Esophagus (tissue), 2 donors: ENCODE data around the gene FXYD6. TPM values are rescaled to one million over a fixed set of nuclear protein-coding genes. Genes with fewer than 3 reads are reported as not detected.

ENCODE experiments used
- H3K27ac ChIP-seq, 2 donors: one replicate each; pipeline ENCODE4 v1.5.1; 2013; ENCODE audit warnings: low read depth in 2 of 2, mild to moderate bottlenecking in 2 of 2, inconsistent platforms in 1 of 2, low read length in 1 of 2, moderate library complexity in 1 of 2
- H3K27me3 ChIP-seq, 2 donors: one replicate each; pipeline ENCODE4 v1.6.1; 2013; ENCODE audit warnings: low read length in 2 of 2, control low read depth in 1 of 2, mild to moderate bottlenecking in 1 of 2; ENCODE audit not compliant: insufficient read depth in 2 of 2, control insufficient read depth in 1 of 2
- H3K36me3 ChIP-seq, 2 donors: one replicate each; pipeline ENCODE4 v1.6.1; 2013; ENCODE audit warnings: low read length in 1 of 2; ENCODE audit not compliant: control insufficient read depth in 2 of 2, insufficient read depth in 2 of 2
- H3K4me1 ChIP-seq, 2 donors: one replicate each; pipeline ENCODE4 v1.6.1; 2013; ENCODE audit warnings: low read length in 1 of 2; ENCODE audit not compliant: control insufficient read depth in 2 of 2, insufficient read depth in 2 of 2
- H3K4me3 ChIP-seq, 2 donors: one replicate each; pipeline ENCODE4 v1.5.1; 2013; ENCODE audit warnings: low read length in 2 of 2, mild to moderate bottlenecking in 2 of 2, low read depth in 1 of 2, moderate library complexity in 1 of 2
- H3K9me3 ChIP-seq, 2 donors: one replicate each; pipeline ENCODE4 v1.6.1; 2013; ENCODE audit warnings: mild to moderate bottlenecking in 2 of 2, low read depth in 1 of 2, low read length in 1 of 2, moderate library complexity in 1 of 2; ENCODE audit not compliant: control insufficient read depth in 2 of 2, insufficient read depth in 1 of 2
- WGBS, 2 donors: extraction: QIAGEN DNeasy Blood & Tissue Kit; methylation state at CpG; one replicate each; pipeline ENCODE4 v1.1.7; 2013; 5-methylcytosine and 5-hydroxymethylcytosine counted together
- polyA plus RNA-seq, 2 donors: library from polyadenylated mRNA; stranded (reverse); fragments of 200-250 nt; gene quantifications; one replicate each; pipeline ENCODE4 v1.2.3, GENCODE V29; 2013
- donor health status: healthy with polysubstance abuse.
- donor health status: Bipolar disorder and iron deficiency.

Gene FXYD6
- polyA plus RNA-seq, 2 donors: 3.4 to 7.0 TPM

DNA sequence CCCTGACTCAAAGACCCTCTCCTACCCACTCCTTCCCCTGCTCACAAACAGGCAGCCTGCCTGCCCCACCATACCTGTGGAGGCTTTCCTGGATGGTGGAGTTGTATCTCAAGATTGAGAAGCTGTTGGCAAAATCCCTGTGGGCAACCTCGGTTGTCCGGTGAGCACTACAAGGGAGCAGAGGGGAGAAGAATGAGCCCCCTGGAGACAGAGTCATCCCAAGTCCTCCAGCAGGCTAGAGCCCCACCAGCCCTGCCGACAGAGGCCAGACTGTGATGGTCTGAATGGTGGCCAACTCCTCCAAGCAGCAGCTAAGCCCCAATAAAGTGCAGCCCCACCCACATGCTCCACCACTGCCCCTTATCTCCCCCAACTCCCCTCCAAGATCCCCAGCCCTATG, 35.2 kb upstream of the FXYD6 start:
- Histone ChIP-seq H3K27ac (no peak overlapping the region), H3K4me3 (no peak overlapping the region), H3K27me3 (no peaks in the 10 kb centered on the region), H3K9me3 (no peaks in the 10 kb centered on the region), H3K36me3 (peaks cover 0 to 12% of the 10 kb centered on the region in 2 donors), H3K4me1 (peaks cover 0 to 2% of the 10 kb centered on the region in 2 donors)
- 88 to 89% methylated on average over 3 of the region's 3 CpGs for WGBS, 2 donors

DNA sequence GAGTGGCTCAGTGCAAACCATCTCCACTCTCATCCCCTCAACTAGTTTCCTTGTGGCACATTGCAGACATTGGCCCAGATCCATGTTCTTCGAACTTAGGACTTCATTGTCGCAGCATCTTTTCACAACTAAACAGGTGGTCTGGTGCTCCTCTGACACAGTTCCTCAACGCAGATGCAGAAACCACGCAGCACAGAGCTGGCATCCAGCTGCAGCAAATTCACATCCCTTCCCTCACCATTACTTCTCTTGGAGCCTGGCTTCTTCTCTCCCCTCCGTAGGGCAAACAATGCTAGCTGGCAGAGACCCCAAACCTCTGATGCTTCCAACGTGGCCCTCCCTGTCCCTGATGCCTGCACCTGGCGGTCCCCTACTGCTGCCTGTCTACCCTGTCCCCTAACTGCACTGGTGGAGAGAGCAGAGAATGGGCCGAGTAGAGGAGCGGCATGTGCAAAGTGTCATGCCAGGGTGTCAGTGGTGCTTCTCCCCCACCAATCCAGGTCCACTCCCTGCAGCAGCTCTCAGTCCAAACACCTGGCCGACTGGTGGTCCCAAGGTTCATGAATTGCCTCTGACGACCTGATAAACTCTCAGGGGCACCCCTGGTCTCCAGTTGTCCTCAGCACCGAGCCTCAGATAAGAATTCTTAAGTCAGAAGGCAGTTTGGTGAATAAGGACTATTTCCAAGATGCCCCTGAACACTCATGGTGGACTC, 34.6 kb upstream of the FXYD6 start:
- no peak overlapping the region for H3K27ac ChIP-seq
- no peaks in the 10 kb centered on the region for H3K9me3 ChIP-seq
- H3K36me3 ChIP-seq: peaks cover 0 to 10% of the 10 kb centered on the region in 2 donors
- no peak overlapping the region for H3K4me3 ChIP-seq
- no peaks in the 10 kb centered on the region for H3K27me3 ChIP-seq
- peaks cover 0 to 2% of the 10 kb centered on the region in 2 donors for H3K4me1 ChIP-seq
- WGBS, 2 donors: 78 to 81% methylated on average over 12 of the region's 12 CpGs

- Histone ChIP-seq H3K4me1 (peaks cover 0 to 2% of the 10 kb centered on the region in 2 donors), H3K27ac (no peak overlapping the region), H3K27me3 (no peaks in the 10 kb centered on the region), H3K36me3 (peaks cover 0 to 8% of the 10 kb centered on the region in 2 donors), H3K9me3 (no peaks in the 10 kb centered on the region), H3K4me3 (no peak overlapping the region)
- WGBS, 2 donors: 73 to 79% methylated on average over 4 of the region's 4 CpGs
These were observed 34.1 kb upstream of the FXYD6 start for GRCh38 chr11:117910525-117910924.

DNA sequence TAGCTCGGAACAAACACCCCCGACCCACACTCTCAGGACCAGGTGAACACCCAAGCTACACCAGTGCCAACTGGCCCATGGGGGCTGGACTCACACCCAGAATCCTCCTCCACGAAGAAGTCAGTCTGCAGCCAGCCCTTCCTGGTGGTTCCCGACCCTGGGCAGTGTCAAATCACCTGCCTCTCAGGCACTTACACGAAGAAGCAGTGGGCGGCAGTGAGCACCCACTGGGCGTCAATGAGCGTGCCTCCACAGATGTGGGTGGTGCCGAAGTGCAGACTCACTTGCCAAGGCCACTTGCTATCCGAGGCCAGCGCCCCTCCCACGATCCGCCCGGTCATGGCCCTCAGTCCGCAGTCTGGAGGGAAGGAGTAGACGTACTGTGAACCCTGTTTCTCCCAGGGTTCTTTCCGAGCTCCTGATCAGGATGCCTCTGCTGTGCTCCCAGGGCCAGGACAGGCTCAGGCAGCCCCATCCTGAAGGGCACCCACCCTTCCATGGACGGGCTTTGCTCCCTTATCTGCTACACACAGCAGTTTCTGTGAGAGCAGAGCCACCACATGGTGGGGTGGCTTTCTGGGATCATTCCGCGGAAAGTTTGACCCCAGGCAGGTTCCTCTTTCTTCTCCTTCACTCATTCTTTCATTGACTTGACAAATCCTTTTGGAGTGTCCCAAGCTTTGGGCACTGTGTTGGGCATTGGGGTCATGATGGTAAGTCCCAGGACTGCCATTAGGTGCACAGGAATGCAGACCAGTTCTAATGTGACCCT, 33.3 kb upstream of the FXYD6 start:
- no peaks in the 10 kb centered on the region for H3K27me3 ChIP-seq
- whole genome bisulfite sequencing, 2 donors: 85 to 87% methylated on average over 20 of the region's 20 CpGs
- no peak overlapping the region for H3K27ac ChIP-seq
- H3K9me3 ChIP-seq: no peaks in the 10 kb centered on the region
- peaks cover 0 to 8% of the 10 kb centered on the region in 2 donors for H3K36me3 ChIP-seq
- H3K4me3 ChIP-seq: no peak overlapping the region
- peaks cover 0 to 2% of the 10 kb centered on the region in 2 donors for H3K4me1 ChIP-seq

- H3K27ac ChIP-seq: no peak overlapping the region
- H3K4me3 ChIP-seq: no peak overlapping the region
- WGBS, 2 donors: 83 to 85% methylated on average over 4 of the region's 4 CpGs
These were observed 32.6 kb upstream of the FXYD6 start for GRCh38 chr11:117908959-117909610.

DNA sequence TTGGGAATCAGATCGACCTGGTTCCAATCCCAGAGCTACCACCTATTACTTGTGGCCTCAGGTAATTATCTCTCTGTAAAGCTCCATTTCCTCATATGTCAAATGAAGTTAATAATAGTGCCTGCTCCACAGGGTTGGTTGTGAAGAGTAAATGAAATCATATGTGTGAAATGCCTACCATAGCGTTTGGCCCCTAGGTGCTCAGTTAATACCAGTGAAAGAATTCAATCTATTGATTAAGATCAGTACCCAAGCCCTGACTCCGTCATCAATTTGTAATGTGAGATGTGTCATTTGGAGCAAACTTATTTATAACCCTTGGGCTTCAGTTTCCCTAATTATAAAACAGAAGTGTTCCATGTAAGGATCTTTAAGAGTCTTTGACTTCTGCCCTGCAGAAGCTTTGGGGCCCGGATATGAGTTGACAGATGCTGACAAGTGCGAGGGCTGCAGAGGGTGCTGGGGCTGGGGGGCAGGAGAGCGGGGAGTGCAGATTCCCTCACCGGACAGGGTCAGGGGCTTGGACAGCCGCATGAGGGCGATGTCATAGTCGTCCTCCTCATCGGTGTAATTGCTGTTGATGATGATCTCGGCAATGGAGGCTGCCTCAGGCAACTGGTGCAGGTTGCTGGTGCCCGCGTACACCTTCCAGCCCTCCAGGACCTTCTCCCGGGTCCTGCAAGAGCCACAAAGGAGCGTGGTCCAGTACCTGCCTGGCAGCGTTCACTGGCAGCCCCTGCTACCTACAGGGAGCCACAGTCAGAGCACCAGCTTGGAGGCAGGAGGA, 31.8 kb upstream of the FXYD6 start:
- Histone ChIP-seq H3K27ac (no peak overlapping the region), H3K4me3 (no peak overlapping the region)

More at GRCh38 chr11:117908959-117909610, 32.6 kb upstream of the FXYD6 start:
- Histone ChIP-seq H3K27me3 (no peaks in the 10 kb centered on the region), H3K9me3 (no peaks in the 10 kb centered on the region), H3K36me3 (peaks cover 0 to 7% of the 10 kb centered on the region in 2 donors), H3K4me1 (peaks cover 0 to 2% of the 10 kb centered on the region in 2 donors)

GRCh38 chr11:117907276-117908108, 31.0 kb upstream of the FXYD6 start:
- WGBS, 2 donors: 27 to 30% methylated on average over 24 of the region's 24 CpGs
- Histone ChIP-seq H3K4me1 (peaks cover 0 to 3% of the 10 kb centered on the region in 2 donors), H3K27ac (peak overlapping the region; percentile 0 to 45), H3K36me3 (peaks cover 0 to 2% of the 10 kb centered on the region in 2 donors), H3K4me3 (no peak overlapping the region), H3K9me3 (peaks cover 0 to 2% of the 10 kb centered on the region in 2 donors), H3K27me3 (no peaks in the 10 kb centered on the region)

More for the DNA sequence above, 31.8 kb upstream of the FXYD6 start:
- H3K9me3 ChIP-seq: peaks cover 0 to 2% of the 10 kb centered on the region in 2 donors
- WGBS, 2 donors: 91 to 92% methylated on average over 16 to 17 of the region's 17 CpGs
- H3K4me1 ChIP-seq: peaks cover 0 to 3% of the 10 kb centered on the region in 2 donors
- peaks cover 0 to 4% of the 10 kb centered on the region in 2 donors for H3K36me3 ChIP-seq
- H3K27me3 ChIP-seq: no peaks in the 10 kb centered on the region

DNA sequence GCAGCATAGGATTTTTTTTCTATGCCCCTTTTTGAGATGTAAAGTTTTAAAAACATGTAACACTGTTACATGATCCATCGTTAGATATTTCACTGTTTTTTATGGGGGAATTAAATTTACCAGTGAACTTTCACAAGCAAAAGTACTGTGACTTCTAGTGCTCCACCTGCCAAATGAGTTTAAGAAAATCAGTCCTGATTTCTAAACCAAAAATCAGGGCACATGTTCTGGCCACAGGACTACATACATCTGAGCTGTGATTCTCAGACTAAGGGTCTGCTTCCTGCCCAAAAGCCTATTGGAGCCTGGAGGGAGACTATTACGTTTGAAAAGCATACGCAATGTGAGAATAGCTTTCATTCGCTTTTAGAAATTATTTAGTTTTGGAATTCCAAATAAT, 30.3 kb upstream of the FXYD6 start:
- Histone ChIP-seq H3K36me3 (peaks cover 0 to 2% of the 10 kb centered on the region in 2 donors), H3K27ac (no peak overlapping the region)
- WGBS, 2 donors: 78% methylated on average over 4 of the region's 4 CpGs

More for the DNA sequence above, 30.3 kb upstream of the FXYD6 start:
- no peaks in the 10 kb centered on the region for H3K27me3 ChIP-seq
- no peak overlapping the region for H3K4me3 ChIP-seq
- H3K4me1 ChIP-seq: peaks cover 0 to 3% of the 10 kb centered on the region in 2 donors
- peaks cover 0 to 2% of the 10 kb centered on the region in 2 donors for H3K9me3 ChIP-seq
